ENCODE measurements around the gene PCSK5.

- TF ChIP-seq CTCF (IDR thresholded peaks at IDR 0.05; ENCODE audit: poor library complexity) (no peak), EZH2 (IDR thresholded peaks at IDR 0.05; ENCODE audit: borderline replicate concordance) (no peak)
These were observed 451.1 kb downstream of the PCSK5 start for GRCh38 chr9:76341616-76342015.
